Activated T-helper 1 cell treated with Interleukin-2 at 50 U/mL for 16 hours (primary cell): ENCODE data around the gene MS4A1.
"Not testable (repeated sequence)": the region's sequence is repeated elsewhere in the genome, so short reads cannot be mapped to it uniquely, and the experiment has no call there.

Source experiments
- DNase-seq: peaks from one replicate; pipeline ENCODE4 v3.0.0-alpha.2; 2020; ENCODE audit warnings: low read depth

Gene MS4A1

DNA sequence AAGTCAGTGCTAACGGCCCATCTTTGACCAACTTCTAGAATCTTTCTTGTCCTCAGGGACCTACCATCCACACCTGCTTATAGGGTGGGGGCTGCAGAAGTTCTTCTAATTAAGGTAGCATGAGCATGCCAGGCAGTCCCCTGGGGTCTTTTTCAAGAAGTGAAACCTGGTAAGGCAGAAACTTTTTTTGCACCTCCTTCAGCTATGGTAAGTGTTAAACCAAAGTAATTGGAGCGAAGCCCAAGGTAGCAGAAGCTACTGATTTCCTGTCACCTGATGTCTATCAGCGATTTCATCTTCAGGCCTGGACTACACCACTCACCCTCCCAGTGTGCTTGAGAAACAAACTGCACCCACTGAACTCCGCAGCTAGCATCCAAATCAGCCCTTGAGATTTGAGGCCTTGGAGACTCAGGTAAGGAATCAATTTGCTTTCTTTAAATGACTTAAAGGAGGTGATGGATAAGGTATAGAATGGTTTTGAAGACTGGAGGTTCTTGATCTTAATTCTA lies at the start of gene MS4A1:
TSS of gene MS4A1 (plus strand) at position 317 of the 512 bp plus-strand sequence. CDS start 6,528 bp downstream, outside the sequence.
- DNase-seq: no peak

DNA sequence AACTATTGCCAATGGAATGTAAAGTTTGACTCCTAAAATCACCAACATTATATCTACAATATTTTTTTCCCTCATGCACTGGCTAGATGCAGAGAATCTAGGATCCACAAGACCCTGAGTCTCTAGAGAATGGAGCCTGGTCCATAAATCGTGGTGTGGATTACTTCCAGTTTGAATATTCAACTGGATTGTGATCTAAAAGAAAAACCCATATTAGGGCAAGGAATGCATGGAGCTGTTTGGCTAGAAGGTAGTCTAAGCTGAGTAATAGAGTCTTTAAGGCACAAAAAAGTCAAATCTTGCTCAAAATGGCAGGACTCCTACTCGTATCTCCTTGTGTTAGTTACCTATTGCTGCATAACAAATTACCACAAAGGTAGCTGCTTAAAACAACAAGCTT lies 35.6 kb upstream of the MS4A1 start:
- no peak for DNase-seq

DNA sequence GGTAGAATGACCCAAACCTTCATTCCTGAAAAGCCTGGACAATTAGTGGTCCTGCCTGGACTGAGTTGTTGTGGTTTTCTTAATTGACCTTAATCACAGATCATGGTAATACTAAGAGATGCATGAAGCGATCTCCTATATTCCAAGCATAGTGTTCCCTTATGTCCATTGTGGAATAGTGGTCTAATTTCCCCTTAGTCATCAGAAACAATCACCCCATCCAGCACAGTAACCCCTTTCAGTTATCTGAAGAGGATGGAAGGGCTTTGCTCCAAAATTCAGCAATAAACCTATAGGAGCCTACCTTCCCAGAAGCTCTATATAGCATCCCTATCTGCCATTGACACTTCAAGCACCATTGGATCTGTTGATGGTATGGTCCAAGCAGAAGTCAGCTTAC lies 33.0 kb upstream of the MS4A1 start:
- no peak for DNase-seq

DNA sequence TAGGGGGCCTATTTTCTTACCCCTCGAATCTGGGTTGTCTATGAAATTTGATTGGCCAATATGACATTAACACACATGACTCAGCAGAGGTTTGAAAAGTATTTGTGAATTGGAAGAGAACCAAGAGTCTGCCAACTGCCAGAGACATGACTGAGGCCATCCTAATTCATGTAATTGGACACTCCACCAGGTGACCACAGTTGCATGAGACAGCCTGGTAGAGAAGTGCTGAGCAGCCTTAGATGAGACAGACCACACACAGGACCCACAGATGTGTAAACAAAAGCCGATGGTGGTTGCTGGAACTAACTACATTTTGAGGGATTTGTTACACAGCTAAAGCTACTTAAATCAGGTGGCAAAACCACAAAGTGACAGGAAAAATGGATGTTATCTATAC lies 27.1 kb upstream of the MS4A1 start:
- no peak for DNase-seq

- DNase-seq: no peak
Observed at GRCh38 chr11:60429272-60429671, 26.4 kb upstream of the MS4A1 start, which contains the start of gene MS4A5. TSS of gene MS4A5 (plus strand) at chr11:60429572. CDS start at chr11:60429675, 103 bp downstream.

DNA sequence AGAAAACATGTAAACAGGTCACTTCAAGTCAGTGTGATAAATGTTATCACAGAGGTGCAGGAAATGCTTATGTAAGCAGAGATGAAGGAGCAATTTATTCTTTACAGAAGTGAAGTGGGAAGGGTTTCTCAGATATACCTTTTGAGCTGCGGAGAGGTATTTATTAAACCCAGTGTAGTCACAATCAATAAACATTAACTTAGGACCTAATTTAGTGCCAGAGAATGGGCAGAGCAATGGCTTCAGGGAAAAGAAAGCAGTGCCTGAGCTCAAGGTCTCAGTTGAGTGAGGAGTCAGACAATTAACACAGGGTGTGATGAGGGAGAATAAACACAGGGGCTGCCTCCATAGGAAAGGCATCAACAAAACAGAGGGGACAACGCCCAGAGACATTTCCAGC lies 24.4 kb upstream of the MS4A1 start:
- no peak for DNase-seq

DNA sequence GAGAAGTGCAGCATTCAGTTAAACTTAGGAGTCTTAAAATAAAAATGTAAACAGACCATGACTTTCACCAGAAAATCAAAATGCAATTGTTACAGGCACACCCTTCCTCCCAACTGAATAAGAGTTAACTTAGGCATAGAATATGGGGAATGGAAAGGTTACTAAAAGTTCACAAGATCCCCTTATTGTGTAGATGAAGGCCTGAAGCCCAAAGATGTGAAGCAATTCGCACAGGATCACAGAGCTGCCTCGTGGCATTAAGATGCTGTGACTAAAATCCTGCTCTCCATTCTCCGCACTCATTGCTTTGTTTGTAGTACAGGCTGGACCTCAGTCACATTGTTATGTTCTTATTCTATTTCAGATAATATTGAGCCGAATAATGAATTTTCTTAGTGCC lies 22.2 kb upstream of the MS4A1 start:
- no peak for DNase-seq

DNA sequence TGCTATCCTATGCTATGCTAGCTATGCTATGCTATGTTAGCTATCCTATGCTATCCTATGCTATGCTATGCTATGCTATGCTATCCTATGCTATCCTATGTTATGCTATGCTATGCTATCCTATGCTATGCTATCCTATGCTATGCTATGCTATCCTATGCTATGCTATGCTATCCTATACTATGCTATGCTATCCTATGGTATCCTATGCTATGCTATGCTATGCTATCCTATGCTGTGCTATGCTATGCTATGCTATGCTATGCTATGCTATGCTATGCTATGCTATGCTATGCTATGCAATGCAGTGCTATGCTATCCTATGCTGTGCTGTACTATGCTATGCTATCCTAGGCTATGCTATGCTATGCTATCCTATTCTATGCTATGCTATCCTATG lies 8.6 kb upstream of the MS4A1 start:
- no peak for DNase-seq

GRCh38 chr11:60447846-60448245 lies 7.8 kb upstream of the MS4A1 start:
- no peak for DNase-seq

- not testable (repeated sequence) for DNase-seq
Observed at GRCh38 chr11:60451185-60451584, 4.5 kb upstream of the MS4A1 start.

DNA sequence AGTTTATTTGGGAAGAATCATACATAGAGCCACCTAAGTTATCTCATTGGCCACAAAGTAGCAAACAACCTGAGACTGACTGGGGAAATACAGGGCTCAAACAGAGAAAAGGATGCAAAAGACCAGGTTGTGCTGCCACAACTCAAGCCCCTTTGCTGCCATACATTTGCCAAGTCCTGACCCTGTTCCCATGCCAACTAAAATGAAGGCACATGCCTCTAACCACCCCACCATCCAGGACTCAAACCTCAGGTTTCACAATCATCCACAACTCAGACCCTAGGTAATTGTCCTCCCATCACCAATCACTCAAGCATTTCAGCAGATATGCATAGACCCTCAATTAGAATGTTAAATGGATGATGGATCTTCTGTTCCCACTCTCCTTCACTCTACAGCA lies 1.4 kb upstream of the MS4A1 start:
- no peak for DNase-seq

- no peak for DNase-seq
Observed at GRCh38 chr11:60457576-60457975, 1.9 kb downstream of the MS4A1 start.

DNA sequence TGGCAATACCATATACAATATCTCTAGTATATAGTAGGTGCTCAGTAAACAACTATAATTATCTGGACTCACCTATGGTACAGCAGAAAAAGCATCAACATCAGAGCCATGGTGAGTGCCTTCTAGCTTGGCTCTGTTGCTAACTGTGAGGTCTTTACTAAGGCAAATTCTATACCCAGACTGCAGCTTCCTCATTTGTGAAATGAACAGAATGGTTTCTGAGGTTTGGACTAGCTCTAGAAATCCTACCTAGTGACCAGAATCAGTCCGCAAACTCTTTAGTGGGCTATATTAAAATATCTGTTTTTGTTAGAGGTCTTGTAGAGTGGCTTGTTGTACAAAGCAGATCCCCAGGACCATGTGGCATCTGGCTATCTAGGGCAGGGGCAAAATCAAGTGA lies 3.7 kb downstream of the MS4A1 start:
- DNase-seq: no peak

DNA sequence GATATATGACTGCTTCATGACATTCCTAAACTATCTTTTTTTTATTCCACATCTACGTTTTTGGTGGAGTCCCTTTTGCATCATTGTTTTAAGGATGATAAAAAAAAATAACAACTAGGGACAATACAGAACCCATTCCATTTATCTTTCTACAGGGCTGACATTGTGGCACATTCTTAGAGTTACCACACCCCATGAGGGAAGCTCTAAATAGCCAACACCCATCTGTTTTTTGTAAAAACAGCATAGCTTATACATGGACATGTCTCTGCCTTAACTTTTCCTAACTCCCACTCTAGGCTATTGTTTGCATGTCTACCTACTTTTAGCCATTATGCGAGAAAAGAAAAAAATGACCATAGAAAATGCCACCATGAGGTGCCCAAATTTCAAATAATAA lies 13.2 kb downstream of the MS4A1 start:
- DNase-seq: no peak

GRCh38 chr11:60469723-60470122 lies 14.1 kb downstream of the MS4A1 start:
- no peak for DNase-seq

- no peak for DNase-seq
Observed at GRCh38 chr11:60477035-60477445, 21.4 kb downstream of the MS4A1 start.

- DNase-seq: no peak
Observed at GRCh38 chr11:60482361-60482760, 26.7 kb downstream of the MS4A1 start.

DNA sequence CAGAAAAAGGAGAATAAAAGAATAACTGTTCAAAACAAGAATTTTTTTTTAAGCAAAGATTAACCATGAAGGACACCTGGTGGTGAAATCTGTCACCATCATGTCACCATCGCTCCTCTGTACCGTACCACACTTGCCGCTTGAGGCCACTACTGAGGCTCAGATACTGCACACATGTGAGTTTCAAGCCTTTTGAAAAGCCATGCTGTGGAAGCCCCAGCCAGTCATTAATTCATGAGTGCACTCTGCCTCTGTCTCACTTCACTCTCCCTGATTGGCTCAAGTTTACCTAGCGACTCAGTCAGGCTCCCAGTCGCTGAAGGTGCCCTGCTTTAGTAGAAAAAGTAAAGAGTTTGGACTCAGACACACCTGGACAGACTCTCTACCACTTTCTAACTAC lies 30.3 kb downstream of the MS4A1 start:
- no peak for DNase-seq

DNA sequence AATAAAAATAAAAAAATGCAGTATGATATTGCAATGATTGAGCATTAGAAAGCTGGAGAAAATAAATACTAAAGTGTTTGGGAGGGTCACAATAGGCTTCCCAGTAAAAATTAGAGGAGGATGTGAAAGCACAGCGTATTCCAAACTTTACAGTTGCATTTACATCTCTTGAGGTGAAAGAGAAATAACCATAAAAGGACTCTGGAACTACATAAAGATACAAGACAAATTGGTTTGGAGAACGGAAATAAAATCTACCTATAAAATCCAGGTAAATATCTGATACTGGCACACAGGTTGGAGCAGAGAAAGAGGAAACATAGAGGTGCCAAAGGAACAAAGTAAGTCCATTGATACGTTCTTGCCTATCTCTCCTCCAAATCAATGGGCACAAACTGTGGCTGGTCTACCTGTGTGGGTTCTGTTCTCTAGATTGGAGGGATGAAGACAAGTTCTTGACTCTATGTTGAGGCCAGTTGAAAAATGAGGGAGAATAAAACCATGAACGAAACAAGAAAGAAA lies 36.9 kb downstream of the MS4A1 start, which contains the start of gene MS4A12:
TSS of gene MS4A12 (plus strand) at position 291 of the 522 bp plus-strand sequence. CDS start 4,541 bp downstream, outside the sequence.
- no peak for DNase-seq

DNA sequence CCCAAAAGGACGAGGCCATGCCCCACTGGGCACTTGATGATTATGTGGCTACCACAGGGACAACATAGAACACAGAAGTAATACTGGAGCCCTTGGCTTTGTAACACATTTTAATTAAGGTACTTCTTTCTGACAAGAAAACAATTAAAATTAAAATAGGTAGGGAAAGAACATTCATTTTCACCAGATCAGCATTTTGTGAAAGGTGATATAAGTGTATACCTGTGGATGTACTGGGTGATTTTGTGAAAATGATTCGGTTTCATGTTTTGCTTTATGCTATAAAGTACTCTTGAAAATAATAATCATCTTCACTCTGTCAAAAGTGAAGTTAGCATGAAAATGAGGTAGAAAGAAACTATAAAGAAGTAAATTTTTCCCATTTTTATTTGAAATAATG lies 37.8 kb downstream of the MS4A1 start:
- DNase-seq: no peak

GRCh38 chr11:60498399-60498798 lies 42.8 kb downstream of the MS4A1 start:
- no peak for DNase-seq

DNA sequence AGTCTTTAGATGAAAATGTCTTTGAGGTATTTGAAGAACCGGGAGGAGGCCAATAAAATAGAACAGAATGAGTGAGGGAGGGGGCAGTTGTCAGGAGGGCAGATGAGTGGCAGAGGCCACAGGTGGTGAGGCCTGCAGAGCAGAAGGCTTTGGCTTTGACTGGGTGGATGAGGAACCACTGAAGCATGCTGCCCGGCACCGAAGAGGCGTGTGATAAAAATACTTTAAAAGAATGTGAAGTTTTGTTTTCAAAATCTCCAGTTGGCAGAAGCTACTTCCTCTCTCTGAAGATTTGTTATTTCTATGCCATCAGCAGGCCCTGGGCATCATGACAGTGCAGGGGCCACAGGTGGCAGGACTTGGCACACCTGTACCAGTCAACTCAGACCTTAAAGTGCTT lies 43.2 kb downstream of the MS4A1 start:
- DNase-seq: no peak

DNA sequence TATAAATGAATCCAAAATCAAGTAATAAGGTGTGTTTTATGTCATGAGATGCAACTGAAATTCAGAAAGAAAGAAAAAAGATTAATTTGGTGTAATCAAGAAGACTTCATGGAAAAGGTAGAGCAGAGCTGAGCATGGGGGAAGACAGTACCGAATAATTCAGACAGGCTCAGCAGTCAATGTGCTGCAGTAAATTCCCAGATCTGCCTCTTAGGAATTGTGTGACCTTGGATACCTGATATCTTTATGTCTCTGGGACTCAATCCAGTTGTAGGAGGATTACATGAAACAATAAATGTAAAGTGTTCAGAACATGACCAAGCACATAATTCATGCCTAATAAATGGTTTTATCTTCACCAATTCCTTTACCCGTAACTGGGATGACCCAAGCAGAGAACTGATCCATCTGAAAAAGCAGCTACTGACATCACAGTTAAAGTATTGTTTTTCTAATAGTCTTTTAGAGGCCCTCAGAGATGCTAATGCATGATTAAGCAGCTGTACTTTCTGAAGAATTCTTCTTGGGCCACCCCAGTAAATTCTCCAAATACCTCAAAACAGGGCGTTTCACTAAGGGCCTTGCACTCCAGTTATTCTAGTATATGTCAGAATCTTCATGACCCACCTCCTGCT lies 44.7 kb downstream of the MS4A1 start:
- DNase-seq: no peak

DNA sequence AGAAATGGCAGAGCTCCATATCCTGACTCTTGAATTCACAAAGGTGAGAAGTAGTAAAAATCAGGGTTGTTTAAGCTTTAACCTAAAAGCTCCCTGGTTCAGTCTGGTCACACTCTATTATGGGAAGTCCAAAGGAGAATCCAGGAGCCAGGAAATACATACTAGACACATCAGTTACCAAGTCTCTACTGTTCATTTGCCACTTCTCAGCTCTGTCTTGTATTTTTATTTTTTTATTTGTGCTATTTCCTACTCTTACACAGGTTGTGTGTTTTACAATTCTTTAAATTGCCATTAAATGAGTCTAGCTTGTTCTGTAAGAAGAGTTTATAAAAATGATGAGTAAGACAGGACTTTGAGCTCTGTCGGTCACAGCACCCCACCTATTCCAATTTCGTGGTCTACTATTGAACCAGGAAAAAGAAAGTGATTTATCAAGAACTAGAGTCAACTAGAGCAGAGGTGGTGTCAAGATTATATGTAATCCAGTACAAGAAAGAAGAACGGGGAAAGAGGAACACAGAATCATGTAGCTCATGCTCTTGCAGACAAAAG lies 46.7 kb downstream of the MS4A1 start:
- DNase-seq: no peak
